Keratinocyte (primary cell): Measurements from ENCODE around the gene CEP162. TPM values are rescaled to one million over a fixed set of nuclear protein-coding genes. Genes with fewer than 3 reads are reported as not detected.
"Not testable (repeated sequence)": the region's sequence is repeated elsewhere in the genome, so short reads cannot be mapped to it uniquely, and the experiment has no call there.

Experiments
- DNase-seq: peaks from one replicate; pipeline ENCODE4 v3.0.0-alpha.2; 2011; ENCODE audit warnings: low read depth, missing footprints, low spot score
- FAIRE-seq: peaks from 2 replicates; lab custom pipeline; 2011; peaks lifted over from hg19 to GRCh38; lab: Jason Lieb, UNC
- H2AFZ ChIP-seq: 2 replicates; pipeline ENCODE4 v1.6.0; 2012; ENCODE audit warnings: low read length, control low read depth, inconsistent platforms; ENCODE audit not compliant: control insufficient read depth
- H3K27ac ChIP-seq: 2 replicates; pipeline ENCODE4 v1.5.1; 2011; ENCODE audit warnings: low read length; ENCODE audit not compliant: control insufficient read depth, insufficient read depth
- H3K27me3 ChIP-seq: 3 replicates; pipeline ENCODE4 v1.6.0; 2011; ENCODE audit warnings: low read length; ENCODE audit not compliant: control insufficient read depth, insufficient read depth; ENCODE audit errors: extremely low read depth
- H3K36me3 ChIP-seq, 2 experiments: 2 replicates in 1 of 2; 3 replicates in 1 of 2; pipeline ENCODE4 v1.5.1; 2011; ENCODE audit warnings: low read length in 2 of 2, mild to moderate bottlenecking in 1 of 2; ENCODE audit not compliant: control insufficient read depth in 2 of 2, insufficient read depth in 2 of 2; ENCODE audit errors: extremely low read depth in 1 of 2
- H3K4me1 ChIP-seq: 3 replicates; pipeline ENCODE4 v1.5.1; 2011; ENCODE audit warnings: low read length; ENCODE audit not compliant: control insufficient read depth, insufficient read depth; ENCODE audit errors: extremely low read depth
- H3K4me2 ChIP-seq: 3 replicates; pipeline ENCODE4 v1.6.0; 2011; ENCODE audit warnings: low read depth, low read length; ENCODE audit not compliant: control insufficient read depth, insufficient read depth; ENCODE audit errors: extremely low read depth
- H3K4me3 ChIP-seq, 3 experiments: fragments of 200-600 bp in 1 of 3; sonication (generic) in 1 of 3; 2 replicates in 2 of 3; 3 replicates in 1 of 3; pipeline ENCODE4 v1.5.1; 2011 to 2016; ENCODE audit warnings: low read length in 3 of 3, mild to moderate bottlenecking in 3 of 3, control low read depth in 2 of 3, inconsistent platforms in 1 of 3, low read depth in 1 of 3, mixed read lengths in 1 of 3, mixed run types in 1 of 3, moderate library complexity in 1 of 3; ENCODE audit not compliant: control insufficient read depth in 2 of 3, insufficient read depth in 2 of 3; ENCODE audit errors: extremely low read depth in 1 of 3
- H3K79me2 ChIP-seq: 2 replicates; pipeline ENCODE4 v1.6.0; 2012; ENCODE audit warnings: low read length; ENCODE audit not compliant: control insufficient read depth, insufficient read depth
- H3K9ac ChIP-seq: 3 replicates; pipeline ENCODE4 v1.6.0; 2011; ENCODE audit warnings: low read length; ENCODE audit not compliant: control insufficient read depth, insufficient read depth; ENCODE audit errors: extremely low read depth
- H3K9me1 ChIP-seq: 3 replicates; pipeline ENCODE4 v1.6.0; 2011; ENCODE audit warnings: low read length; ENCODE audit not compliant: control insufficient read depth, insufficient read depth; ENCODE audit errors: extremely low read depth
- H3K9me3 ChIP-seq: 2 replicates; pipeline ENCODE4 v1.5.1; 2012; ENCODE audit warnings: low read depth, low read length; ENCODE audit not compliant: control insufficient read depth
- H4K20me1 ChIP-seq: 3 replicates; pipeline ENCODE4 v1.6.0; 2011; ENCODE audit warnings: low read length; ENCODE audit not compliant: control insufficient read depth, insufficient read depth; ENCODE audit errors: extremely low read depth
- CTCF ChIP-seq, 3 experiments: IDR thresholded peaks in 1 of 3; conservative IDR thresholded peaks in 1 of 3; optimal IDR thresholded peaks in 1 of 3; 2 replicates in 2 of 3; 3 replicates in 1 of 3; pipeline versions ENCODE3 to v1.5.1; 2011; ENCODE audit warnings: low read length in 3 of 3, mild to moderate bottlenecking in 3 of 3, moderate library complexity in 2 of 3, control low read depth in 1 of 3, inconsistent platforms in 1 of 3; ENCODE audit not compliant: insufficient read depth in 2 of 3; ENCODE audit errors: extremely low read depth in 1 of 3
- EZH2 ChIP-seq: IDR thresholded peaks from one replicate; pipeline ENCODE4 v1.6.1; 2012; ENCODE audit warnings: inconsistent platforms, mild to moderate bottlenecking, low read length, moderate library complexity
- dilution Hi-C: fragments of 300-500 bp; cut with MboI; formaldehyde crosslinking; loops from one replicate; pipeline ENCODE4 v1.7.0; 2020; ENCODE audit warnings: low sequenced_read_pairs; ENCODE audit not compliant: extremely low pct_ligation_motif_present
- polyA plus RNA-seq, 5 experiments: library from polyadenylated mRNA; depleted of rRNA in 3 of 5; stranded (reverse) in 3 of 5; stranded (forward) in 1 of 5; unstranded in 1 of 5; fragments of >200 nt; gene quantifications; 1 replicate in 1 of 5; 2 replicates in 3 of 5; 3 replicates in 1 of 5; pipeline versions ENCODE4 v1.2.1 to v1.2.3, GENCODE V29; 2011 to 2012; ENCODE audit warnings: missing spikeins in 2 of 5, low read depth in 1 of 5, low replicate concordance in 1 of 5

CEP162 gene
- polyA plus RNA-seq, 1 donor (not counting 4 experiments of a cell fraction or from before 2014, with no cell fraction given): 2.6 TPM

GRCh38 chr6:84191802-84192201 is 35.6 kb downstream of the CEP162 start:
- TF ChIP-seq CTCF (optimal IDR thresholded peaks at IDR 0.05 in 1 of 3, IDR thresholded peaks at IDR 0.05 in 1 of 3, conservative IDR thresholded peaks at IDR 0.05 in 1 of 3; ENCODE audit: extremely low read depth in 1 of 3, insufficient read depth in 2 of 3, low read length in 3 of 3): no peak
- no peak for TF ChIP-seq EZH2
- Histone ChIP-seq H3K9me3 (no peaks in the 10 kb centered on the region), H3K4me1 (peaks cover 8% of the 10 kb centered on the region), H3K4me2 (no peak overlapping the region), H3K27ac (no peak overlapping the region), H3K79me2 (no peaks in the 10 kb centered on the region), H4K20me1 (no peaks in the 10 kb centered on the region), H3K9me1 (no peaks in the 10 kb centered on the region), H3K36me3 (no peaks in the 10 kb centered on the region), H3K9ac (no peak overlapping the region), H3K4me3 (no peak overlapping the region), H3K27me3 (no peaks in the 10 kb centered on the region), H2AFZ (no peak overlapping the region)
- FAIRE-seq (no peak), DNase-seq (no peak)
- dilution Hi-C loops: no loop called here

- H3K9me1 ChIP-seq, H3K9ac ChIP-seq, H3K9me3 ChIP-seq, DNase-seq, FAIRE-seq, H3K4me1 ChIP-seq, H3K4me2 ChIP-seq, H3K27me3 ChIP-seq, H3K79me2 ChIP-seq, H3K36me3 ChIP-seq, H3K27ac ChIP-seq, H3K4me3 ChIP-seq, dilution Hi-C loops, H2AFZ ChIP-seq, H4K20me1 ChIP-seq: not testable (repeated sequence)
Observed at GRCh38 chr6:84189356-84189755, 38.1 kb downstream of the CEP162 start.

GRCh38 chr6:84183430-84183829 is 44.0 kb downstream of the CEP162 start:
- DNase-seq (no peak), FAIRE-seq (peak; percentile 5)
- H3K9ac ChIP-seq: no peak overlapping the region
- dilution Hi-C loops: no loop called here
- no peaks in the 10 kb centered on the region for H3K27me3 ChIP-seq
- no peaks in the 10 kb centered on the region for H3K79me2 ChIP-seq
- no peaks in the 10 kb centered on the region for H3K9me1 ChIP-seq
- no peak overlapping the region for H3K4me2 ChIP-seq
- no peaks in the 10 kb centered on the region for H4K20me1 ChIP-seq
- H3K36me3 ChIP-seq: no peaks in the 10 kb centered on the region
- H3K9me3 ChIP-seq: no peaks in the 10 kb centered on the region
- no peak for TF ChIP-seq EZH2
- TF ChIP-seq CTCF (optimal IDR thresholded peaks at IDR 0.05 in 1 of 3, IDR thresholded peaks at IDR 0.05 in 1 of 3, conservative IDR thresholded peaks at IDR 0.05 in 1 of 3; ENCODE audit: extremely low read depth in 1 of 3, insufficient read depth in 2 of 3, low read length in 3 of 3): no peak
- H2AFZ ChIP-seq: no peak overlapping the region
- no peaks in the 10 kb centered on the region for H3K4me1 ChIP-seq
- no peak overlapping the region for H3K4me3 ChIP-seq
- no peak overlapping the region for H3K27ac ChIP-seq
